Measurements from ENCODE around the gene TRIO.
"Not testable (repeated sequence)": the region's sequence is repeated elsewhere in the genome, so short reads cannot be mapped to it uniquely, and the experiment has no call there.

Gene TRIO

DNA sequence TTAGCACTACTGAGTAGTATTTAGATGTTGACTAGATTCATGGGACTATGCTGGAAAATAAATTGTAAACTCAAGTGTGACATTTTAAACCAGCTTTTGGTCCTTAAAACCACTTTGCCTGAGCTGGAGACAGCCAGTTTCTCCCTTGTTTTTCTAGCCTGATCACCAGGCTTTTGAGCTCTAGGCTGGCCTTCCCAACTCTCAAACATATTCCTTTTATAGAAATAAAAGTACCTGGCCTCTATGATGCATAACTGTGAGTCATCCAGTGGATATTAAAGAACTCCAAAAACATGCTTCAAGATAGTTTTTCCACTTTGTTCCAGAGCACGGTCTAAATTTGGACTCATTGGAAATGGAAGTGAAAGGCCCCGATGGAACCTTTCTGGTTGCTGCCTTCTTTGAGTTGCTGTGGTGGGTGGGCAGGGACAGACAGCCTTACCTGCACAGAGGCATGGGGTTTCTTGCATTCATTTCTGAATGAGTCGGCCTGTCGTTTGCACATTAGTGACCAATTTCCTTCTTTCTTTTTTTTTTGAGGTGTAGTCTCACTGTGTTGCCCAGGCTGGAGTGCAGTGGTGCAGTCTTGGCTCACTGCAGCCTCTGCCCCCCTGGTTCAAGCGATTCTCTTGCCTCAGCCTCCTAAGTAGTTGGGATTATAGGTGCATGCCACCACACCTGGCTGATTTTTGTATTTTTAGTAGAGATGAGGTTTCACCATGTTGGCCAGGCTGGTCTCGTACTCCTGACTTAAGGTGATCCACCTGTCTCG lies 43.1 kb downstream of the TRIO start:
- DNase-seq (ENCODE audit: low spot score): no peak

DNA sequence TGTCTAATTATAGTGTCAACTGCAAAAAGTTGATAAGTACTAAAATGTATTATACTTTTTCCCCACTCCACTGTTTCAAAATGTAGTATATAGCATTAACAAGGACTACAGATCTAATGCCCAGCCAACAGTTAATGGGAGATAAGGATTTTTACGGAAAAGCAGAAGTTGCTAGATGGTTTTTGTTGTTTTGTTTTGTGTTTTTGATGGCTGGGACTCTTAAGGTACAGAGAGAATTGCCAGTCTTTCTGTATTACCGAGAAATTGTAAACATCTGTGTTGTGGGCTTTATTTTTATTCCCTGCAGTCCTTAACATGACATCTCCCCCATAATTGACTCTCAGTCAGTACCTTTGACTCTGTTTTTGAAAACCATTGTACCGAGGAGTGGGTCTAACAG lies 44.0 kb downstream of the TRIO start:
- no peak for DNase-seq (ENCODE audit: low spot score)

DNA sequence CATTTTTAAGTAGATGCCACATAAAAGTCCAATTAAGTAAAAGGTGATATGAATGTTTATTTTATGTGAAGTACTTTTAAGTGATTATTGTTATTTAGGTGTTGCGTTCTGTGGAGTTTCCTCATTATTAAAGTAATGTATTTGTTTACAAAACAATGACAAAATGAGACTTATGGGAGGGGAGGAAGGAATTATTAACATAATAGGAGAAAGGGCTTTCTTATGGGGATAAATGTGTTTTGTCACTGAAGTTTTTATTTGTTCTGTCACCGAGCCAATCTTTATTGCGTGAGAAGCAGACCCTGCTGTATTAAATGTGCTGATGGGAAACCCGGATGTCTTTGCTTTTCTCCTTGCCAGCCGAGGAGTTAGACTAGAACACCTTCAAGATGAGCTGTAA lies 44.5 kb downstream of the TRIO start:
- DNase-seq (ENCODE audit: low spot score): no peak

DNA sequence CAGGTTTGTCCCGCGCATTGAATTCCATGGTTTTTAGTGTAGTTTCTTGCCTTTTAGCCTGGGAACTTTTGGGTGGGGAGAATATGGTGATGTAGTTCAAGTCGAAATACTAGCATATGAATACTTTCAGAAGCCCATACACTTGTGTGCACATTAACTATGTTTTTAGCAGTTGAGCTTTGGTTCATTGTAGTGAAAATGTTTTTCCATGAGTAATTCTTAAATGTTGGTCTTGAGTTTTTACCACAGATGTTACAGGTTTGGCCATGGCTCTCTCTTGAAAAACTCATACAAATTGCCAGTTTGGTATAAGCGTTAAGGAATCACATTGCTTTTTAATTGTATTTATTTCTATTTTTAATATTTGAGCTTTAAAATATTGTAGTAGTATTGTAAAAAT lies 45.6 kb downstream of the TRIO start:
- DNase-seq (ENCODE audit: low spot score): no peak

DNA sequence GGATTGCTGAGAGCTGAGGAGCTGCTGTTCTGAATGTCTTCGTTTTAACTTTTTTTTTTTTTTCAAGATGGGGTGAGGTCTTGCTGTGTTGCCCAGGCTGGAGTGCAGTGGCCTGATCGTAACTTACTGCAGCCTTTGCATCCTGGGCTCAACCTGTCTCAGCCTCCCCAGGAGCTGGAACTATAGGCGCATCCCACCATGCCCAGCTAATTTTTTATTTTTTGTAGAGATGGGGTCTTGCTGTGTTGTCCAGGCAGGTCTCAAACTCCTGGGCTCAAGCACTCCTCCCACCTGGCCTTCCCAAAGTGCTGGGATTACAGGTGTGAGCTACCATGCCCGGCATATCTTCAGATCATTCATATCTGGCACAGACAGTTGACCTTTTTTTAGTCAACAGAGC lies 46.5 kb downstream of the TRIO start:
- no peak for DNase-seq (ENCODE audit: low spot score)

DNA sequence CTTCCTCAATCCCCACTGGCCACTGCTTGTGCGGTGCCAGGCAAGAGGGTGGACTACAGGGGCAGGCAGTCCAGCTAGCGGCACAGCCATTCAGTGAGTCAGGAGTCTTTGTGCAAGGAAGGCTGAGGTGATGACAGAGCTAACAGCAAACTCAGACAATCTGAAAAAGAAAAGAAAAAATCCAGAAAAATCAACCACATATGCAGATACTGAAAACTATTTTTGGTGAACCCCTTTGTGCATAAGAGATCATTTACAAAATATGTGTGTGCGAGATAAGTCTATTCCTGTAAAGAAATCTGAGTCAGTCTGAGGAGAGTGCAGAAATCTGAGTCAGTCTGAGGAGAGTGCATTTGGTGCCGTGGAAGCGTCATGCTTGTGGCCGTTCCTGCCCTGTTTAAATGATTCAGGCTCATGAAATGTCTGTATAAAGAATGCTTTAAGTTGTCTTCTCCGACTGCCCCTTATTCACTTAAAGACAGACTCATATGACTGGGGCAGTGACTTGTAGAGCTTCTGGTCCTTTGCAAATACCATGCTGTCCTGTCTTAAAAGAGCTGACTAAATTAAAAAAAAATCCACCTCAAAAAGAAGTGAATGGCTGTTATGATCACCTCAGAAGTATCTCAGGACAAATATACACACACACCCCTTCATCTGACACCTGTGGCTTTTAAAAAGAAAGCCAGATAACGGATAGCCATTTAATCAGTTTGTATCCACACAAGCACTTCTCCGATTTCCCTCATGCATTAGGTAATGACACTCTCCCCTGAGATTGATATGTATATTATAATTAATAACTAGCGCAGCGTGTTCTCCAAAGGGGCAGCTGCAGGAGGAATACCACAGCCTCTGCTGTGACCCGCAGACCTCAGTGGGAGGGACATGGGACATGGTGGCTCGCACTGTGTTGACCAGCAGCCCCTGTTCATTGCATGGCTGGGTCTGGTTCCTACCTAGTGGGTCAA lies 47.3 kb downstream of the TRIO start:
- peak; percentile 47 for DNase-seq (ENCODE audit: low spot score)

DNA sequence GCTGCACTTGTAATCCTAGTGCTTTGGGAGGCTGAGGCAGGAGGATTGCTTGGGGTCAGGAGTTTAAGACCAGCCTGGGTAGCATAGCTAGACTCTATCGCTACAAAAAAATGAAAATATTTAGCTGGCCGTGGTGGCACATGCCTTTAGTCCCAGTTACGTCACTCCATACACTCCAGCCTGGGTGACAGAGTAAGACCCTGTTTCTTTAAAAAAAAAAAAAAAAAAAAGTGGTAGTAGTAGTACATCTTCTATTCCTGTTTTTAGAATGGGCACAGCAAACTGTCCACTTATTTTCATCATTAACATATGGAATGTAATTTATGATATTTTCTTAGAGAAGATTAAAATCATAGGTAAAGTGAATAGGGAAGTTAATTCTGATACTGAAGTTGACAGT lies 48.2 kb downstream of the TRIO start:
- DNase-seq (ENCODE audit: low spot score): no peak

DNA sequence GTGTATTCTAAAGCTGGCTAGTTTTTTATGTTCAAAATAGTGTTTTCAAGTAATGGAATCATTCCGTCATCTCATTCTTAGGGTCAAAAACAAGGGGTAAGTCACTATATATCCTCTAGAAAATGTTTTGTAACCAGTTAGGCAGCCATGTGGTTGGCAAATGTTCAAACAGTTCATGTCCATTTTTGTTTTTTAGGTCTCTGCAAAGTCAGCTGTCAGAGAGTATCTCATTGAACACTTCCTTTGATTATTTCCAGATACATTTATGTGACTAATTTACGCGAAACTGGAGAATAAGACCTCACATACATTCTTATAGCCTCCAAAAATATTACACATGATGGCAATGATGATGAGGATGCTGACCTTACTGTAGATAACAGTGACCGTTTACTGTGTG lies 50.4 kb downstream of the TRIO start:
- DNase-seq (ENCODE audit: low spot score): no peak

DNA sequence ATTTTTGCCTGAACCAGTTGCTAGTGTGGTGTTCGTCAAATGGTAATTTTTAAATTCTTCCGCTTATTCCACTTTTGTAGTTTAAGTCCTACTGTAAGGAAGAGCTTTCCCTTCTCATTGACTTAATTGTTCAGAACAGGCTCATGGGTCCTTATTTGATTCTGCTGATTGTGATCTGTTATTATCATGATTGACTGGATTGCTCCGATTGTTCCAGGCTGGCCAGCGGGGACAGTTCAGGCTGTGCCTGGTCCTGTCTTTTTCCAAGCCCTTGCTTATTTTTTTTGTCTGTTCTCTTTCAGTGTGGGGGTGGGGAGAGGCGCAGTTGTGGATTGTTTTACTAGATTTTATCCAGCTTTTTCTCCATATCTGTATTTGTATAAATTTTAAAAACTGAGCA lies 52.4 kb downstream of the TRIO start:
- DNase-seq (ENCODE audit: low spot score): no peak

DNA sequence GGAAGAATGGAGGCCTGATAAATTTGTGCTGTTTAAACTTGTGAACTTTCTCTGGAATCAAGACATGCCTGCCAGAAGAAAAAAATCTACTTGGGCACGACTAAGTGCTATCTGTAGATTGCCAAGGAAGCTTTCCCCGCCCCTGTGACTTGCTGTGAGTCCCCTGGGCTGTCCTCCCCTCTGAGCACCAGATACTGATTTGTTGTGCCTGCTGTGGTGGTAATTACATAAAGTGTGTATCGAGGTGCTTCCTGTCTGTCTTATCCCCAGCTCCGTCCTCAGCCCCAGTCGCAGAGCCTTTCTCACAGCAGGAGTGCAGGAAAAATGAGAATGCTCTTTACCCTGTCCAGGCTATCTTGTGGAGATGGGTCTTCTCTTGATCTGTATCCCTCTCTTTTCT lies 53.9 kb downstream of the TRIO start:
- DNase-seq (ENCODE audit: low spot score): no peak

DNA sequence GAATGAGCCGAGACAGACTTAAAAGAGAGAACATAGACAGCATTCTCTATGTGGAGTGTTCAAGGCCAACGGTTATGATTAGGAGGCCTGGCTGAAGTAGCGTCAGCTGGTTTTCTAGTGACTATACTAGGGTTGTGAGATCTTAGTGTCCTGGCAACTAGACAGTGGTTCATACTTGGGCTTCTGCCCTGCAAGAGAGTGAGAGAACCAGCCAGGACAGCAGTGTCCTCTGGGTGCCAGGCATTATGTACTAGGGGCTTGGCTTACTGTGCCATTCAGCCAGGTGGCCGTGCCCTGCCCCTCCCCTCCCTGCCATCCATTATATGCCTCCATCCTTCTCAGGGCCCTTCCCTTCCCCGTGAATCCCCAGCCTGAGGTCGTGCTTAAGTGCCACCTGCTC lies 56.8 kb downstream of the TRIO start:
- no peak for DNase-seq (ENCODE audit: low spot score)

DNA sequence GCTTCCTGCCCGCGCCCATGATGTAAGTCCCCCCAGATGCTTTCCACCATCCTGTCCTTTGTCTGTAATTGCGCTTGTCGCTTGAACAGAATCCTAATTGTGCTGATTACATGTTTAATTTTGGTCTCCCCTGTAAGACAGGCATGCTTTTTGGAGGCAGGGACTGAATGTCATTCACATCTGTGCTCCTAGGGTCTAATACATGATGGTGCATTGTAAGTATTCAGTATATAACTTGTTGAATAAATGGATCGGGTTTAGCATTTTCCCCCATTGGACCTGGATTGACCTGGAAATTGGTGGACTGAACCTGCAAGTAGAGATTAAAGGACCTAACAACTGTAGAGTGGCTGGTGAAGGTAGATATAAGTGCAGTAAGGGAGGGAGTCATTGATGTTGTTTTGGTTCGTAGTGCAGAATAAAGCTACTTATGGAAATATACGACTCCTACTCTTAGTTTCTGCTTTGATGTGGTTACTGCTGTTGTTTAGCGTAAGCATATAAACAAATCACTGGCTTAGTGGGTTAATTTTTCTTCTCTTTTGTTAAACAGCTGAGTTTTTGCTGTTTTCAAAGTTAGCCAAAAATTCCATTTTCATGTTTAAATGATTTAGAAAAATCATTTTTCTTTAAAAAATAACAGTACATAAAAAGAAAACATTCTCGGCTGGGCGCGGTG lies 57.3 kb downstream of the TRIO start:
- DNase-seq (ENCODE audit: low spot score): no peak

DNA sequence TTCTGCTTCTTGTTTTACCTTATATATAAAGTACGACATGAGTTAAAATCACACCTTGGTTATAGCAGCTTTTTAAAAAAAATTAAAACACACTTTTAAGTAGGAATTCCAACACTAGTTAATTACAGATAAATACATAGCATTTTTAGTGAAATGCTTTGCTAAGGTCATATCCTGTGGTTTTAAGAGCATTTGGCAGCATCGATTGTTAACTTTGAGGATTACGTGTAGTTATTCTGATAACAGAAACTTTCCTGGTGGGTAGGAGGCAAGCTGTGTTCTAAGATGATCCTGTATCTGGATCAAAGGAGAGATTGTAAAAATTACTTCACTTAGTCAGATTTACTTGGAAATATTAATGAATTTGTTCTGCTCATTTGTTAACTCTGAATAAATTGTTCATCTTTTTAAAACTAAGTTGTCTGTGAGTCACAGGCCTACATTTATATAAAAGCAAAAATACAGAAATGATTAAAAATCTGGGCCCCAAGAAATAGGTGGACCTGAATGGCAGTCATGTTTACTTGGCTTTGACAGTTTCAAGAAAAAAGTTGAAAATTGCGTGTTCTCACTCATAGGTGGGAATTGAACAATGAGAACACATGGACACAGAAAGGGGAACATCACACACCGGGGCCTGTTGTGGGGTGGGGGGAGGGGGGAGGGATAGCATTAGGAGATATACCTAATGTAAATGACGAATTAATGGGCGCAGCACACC lies 58.3 kb downstream of the TRIO start:
- DNase-seq (ENCODE audit: low spot score): no peak

DNA sequence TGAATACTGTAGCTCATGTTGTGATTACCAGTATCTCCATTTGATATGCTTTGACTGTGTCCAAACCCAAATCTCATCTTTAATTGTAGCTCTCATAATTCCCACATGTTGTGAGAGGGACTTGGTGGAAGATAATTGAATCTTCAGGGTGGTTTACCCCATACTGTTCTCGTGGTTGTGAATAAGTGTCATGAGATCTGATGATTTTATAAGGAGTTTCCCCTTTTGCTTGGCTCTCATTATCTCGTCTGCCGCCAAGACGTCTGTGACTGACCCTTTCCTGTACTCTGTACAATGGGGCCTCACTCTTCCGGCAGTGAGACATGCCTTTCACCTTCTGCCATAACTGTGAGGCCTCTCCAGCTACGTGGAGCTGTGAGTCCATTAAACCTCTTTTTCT lies 59.3 kb downstream of the TRIO start:
- DNase-seq (ENCODE audit: low spot score): no peak

DNA sequence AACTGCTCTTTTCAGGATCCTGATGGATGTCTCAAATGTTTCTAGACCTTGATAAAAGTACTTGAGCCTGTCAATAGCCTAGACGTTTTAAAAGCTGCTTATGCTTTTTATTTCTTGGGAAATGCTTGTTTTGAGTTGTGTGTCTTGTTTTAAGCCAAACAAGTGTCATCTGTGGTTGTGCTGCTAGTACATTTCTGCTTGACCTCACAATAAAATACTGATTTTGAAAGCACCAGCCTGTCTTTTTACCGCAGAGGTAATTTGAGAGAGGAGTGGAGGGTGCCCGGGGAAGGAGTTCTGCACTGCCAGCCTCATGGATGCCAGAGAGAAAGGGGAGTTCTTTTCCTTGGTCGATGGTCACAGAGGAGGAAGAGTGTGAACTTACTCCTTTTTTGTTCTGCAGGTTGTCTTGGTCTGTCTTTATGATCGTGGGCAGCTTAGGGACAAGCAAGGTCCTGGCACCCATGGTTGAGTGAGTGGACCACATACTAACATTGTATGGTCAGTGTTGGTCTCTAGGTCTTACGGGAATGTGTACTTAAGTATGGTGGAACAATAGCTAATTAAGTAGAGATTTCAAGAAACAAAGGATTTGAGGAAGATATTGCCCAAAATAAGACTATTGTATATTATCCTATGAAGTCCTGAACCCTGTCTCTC lies 61.0 kb downstream of the TRIO start:
- no peak for DNase-seq (ENCODE audit: low spot score)

DNA sequence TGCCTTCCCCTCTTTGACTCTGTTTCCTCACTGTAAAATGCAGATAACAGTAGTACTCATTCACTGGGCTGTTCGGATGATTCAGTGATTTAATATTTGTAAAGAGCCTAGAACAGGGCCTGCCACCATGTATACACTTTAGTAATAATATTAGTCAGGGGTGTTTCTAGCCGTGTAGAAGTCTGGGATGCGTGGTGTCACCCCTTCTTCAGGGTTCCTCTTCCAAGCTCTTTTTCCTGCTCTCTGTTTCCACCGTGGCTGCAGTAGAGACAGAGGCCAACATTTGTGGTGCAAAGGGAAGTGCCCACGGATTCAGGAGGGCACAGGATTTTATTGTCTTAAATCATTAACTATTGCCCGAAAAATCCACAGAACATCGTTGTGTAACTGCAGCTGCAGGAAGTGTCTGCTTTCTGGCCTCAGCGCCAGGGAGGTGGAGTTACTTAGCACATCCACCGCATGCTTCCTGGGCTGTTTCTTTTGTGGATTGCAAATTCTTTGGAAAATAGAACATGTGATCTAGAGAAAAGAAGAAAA lies 61.7 kb downstream of the TRIO start:
- peak; percentile 72 for DNase-seq (ENCODE audit: low spot score)

DNA sequence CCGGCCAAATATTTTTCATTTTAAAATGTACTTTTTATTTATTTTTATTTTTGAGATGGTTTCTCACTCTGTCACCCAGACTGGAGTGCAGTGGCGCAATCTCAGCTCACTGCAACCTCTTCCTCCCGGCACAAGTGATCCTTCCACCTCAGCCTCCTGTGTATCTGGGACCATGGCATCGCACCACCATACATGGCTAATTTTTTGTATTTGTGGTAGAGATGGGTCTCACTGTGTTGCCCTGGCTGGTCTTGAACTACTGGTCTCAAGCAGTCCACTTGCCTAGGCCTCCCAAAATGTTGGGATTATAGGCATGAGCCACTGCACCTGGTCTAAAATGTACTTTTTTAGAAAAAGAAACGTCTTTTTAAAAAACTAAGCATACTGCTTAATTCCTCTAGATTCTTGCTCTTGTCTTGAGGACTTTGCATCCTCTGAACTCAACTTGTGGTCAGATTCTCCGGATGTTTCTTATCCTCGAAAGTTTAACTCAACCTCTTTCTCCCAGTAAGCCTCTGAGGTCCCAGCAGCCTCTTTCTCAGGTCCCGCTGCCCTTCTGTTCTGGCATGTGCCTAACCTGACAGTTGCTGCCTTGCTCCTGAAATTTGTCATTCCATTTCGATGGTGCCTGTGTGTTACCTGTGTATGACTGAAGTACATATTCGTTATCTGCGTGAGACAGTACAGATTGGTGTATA lies 63.0 kb downstream of the TRIO start:
- DNase-seq (ENCODE audit: low spot score): no peak

DNA sequence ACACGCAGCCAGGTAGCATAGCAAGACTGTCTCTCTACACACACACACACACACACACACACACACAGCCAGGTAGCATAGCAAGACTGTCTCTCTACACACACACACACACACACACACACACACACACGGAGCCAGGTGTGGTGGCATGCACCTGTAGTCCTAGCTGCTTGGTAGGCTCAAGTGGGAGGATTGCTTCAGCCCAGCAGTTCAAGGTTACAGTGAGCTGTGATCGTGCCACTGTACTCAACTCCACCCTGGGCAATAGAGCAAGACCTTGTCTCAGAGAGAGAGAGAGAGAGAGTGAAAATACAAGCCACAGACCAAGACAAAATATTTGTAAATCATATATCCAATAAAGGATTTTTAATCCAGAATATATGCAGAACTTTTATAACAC lies 64.3 kb downstream of the TRIO start:
- not testable (repeated sequence) for DNase-seq (ENCODE audit: low spot score)

DNA sequence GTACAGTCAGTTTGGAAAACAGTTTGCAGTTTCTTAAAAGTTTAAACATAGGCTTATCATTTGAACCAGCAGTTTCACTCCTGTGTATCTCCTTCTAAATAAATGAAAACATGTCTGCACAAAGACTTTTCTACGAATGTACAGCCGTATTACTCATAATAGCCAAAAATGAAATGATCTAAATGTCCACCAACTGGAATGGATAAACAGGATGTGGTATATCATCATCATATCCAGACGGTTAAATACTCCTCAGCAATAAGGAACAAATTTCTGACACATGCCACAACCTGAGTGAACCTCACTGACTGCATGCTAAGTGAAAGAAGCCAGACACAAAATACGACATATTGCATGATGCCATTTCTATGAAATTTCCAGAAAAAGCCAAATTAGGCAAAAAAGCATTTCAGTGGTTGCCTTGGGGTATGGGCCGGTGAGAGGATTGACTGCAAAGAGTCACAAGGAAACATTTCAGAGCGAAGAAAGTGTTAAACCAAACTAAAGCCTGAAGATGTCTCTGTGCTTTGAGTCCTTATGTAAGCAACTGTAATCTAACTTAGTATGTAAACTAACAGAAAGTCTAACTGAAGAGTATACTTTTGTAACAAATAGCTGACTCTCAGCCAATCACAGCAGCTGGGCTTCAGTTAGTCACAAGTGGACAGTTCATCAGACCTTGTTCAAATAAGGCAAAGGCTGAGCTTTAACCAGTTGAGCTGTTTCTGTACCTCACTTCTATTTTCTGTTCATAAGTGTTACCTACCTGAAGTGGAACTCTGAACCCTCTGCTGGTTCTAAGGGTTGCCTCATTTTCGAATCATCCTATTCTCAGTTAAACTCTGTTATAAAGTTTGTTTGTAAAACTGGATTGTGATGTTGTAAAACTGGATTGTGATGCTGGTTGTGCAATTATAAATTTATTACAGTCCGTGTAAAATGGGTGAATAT lies 65.2 kb downstream of the TRIO start:
- no peak for DNase-seq (ENCODE audit: low spot score)

Data from LoVo (cell line).